ENCODE results near the gene GBA3. TPM values are rescaled to one million over a fixed set of nuclear protein-coding genes. Genes with fewer than 3 reads are reported as not detected.
A peak's percentile ranks its signal among the peaks of the same experiment; 100 is the strongest.

GBA3 gene
- total and polyA plus RNA-seq, 2 experiments from 2014 or later: not detected

DNA sequence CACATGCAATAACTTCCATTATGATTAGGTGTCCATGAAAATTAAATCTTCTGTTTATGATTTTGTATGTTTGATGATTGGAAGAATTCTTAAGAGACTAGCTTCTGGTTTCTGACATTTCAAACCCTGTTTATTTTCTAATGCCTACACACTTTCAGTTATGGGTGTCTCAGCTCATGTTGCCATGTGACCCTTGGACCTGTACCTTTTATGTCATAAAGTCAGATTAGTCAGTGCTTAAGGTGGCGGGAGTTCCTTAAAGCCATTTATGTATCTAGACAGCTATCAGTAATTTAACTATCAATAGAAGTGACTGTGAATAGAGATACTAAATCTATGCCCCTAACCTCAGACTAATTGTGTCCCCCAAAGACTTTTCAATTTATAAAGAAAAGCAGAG lies 155.6 kb downstream of the GBA3 start:
- Histone ChIP-seq H3K4me1 (ENCODE audit: insufficient read depth) (peaks cover 10% of the 10 kb centered on the region; the same call in 1 of the 2 replicates), H3K27me3 (ENCODE audit: insufficient read depth) (no peaks in the 10 kb centered on the region), H4K20me1 (replicated peaks; ENCODE audit: insufficient read depth) (no peaks in the 10 kb centered on the region), H3K9me2 (ENCODE audit: insufficient read depth) (no peaks in the 10 kb centered on the region), H3K27ac (ENCODE audit: low read depth) (no peak overlapping the region), H3F3A (replicated peaks; ENCODE audit: low read depth) (no peaks in the 10 kb centered on the region), H3K4me2 (no peak overlapping the region), H3K36me3 (ENCODE audit: insufficient read depth) (no peaks in the 10 kb centered on the region), H3K4me3 (no peak overlapping the region), H2AFZ (no peak overlapping the region), H3K79me2 (replicated peaks; ENCODE audit: insufficient read depth) (no peaks in the 10 kb centered on the region)
- no peaks in the 10 kb centered on the region for H3K36me3 Mint-ChIP-seq (ENCODE audit: low read depth)
- no peaks in the 10 kb centered on the region for H3K9me3 Mint-ChIP-seq
- H3K27ac Mint-ChIP-seq: no peak overlapping the region
- no peak for ATAC-seq
- peaks cover 2% of the 10 kb centered on the region for H3K27me3 Mint-ChIP-seq (ENCODE audit: insufficient read depth, low read depth, poor library complexity)
- TF ChIP-seq CREB1 (CRISPR knock-in tag; IDR thresholded peaks at IDR 0.05; ENCODE audit: low read depth): no peak
- TF ChIP-seq JUNB (IDR thresholded peaks at IDR 0.05; ENCODE audit: unreplicated experiment): no peak
- TF ChIP-seq EZH2phosphoT487 (IDR thresholded peaks at IDR 0.05; ENCODE audit: unreplicated experiment): no peak
- TF ChIP-seq ZNF331 (CRISPR knock-in tag; IDR thresholded peaks at IDR 0.05; ENCODE audit: low read depth): no peak
- no peak for TF ChIP-seq ZNF114 (CRISPR knock-in tag; IDR thresholded peaks at IDR 0.05)
- no peak for TF ChIP-seq NANOG (IDR thresholded peaks at IDR 0.05; ENCODE audit: borderline replicate concordance)
- no peak for TF ChIP-seq CTCF (conservative IDR thresholded peaks at IDR 0.05; ENCODE audit: low read depth in 2 of 2)
- H3K4me3 Mint-ChIP-seq: no peak overlapping the region
- H3K4me1 Mint-ChIP-seq: peaks cover 6% of the 10 kb centered on the region; the same call in 2 of the 3 replicates
- DNase-seq (ENCODE audit: low spot score): no peak

DNA sequence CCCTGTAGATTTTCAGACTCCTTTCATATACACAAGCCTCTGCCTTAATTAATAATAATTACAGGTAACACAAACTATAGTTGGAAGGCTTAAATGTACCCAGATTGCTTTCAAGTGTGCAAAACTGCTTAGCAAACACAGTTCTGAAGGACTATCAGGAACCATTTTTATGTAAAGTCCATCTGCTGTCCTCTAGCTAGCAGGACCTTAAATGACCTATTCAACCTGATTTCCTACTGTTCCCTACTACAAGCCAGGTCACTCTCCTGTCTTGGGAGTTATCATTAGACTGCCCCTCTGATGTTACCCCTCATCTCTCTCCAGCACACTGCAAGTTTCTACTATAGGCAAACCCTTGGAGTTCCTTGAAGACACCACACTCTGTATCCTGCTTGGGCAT lies 157.3 kb downstream of the GBA3 start:
- Histone ChIP-seq H3K79me2 (replicated peaks; ENCODE audit: insufficient read depth) (no peaks in the 10 kb centered on the region), H3K36me3 (ENCODE audit: insufficient read depth) (no peaks in the 10 kb centered on the region), H3F3A (replicated peaks; ENCODE audit: low read depth) (no peaks in the 10 kb centered on the region), H3K9me2 (ENCODE audit: insufficient read depth) (no peaks in the 10 kb centered on the region), H3K4me2 (no peak overlapping the region), H2AFZ (0 out of 2 replicates have a peak overlapping the region, but pooled peaks have one; percentile 34), H3K27ac (ENCODE audit: low read depth) (no peak overlapping the region), H3K4me1 (ENCODE audit: insufficient read depth) (peaks cover 10% of the 10 kb centered on the region; the same call in 1 of the 2 replicates), H3K4me3 (no peak overlapping the region), H3K27me3 (ENCODE audit: insufficient read depth) (no peaks in the 10 kb centered on the region), H4K20me1 (replicated peaks; ENCODE audit: insufficient read depth) (no peaks in the 10 kb centered on the region)
- peaks cover 6% of the 10 kb centered on the region; the same call in 2 of the 3 replicates for H3K4me1 Mint-ChIP-seq
- H3K9me3 Mint-ChIP-seq: no peaks in the 10 kb centered on the region
- DNase-seq (ENCODE audit: low spot score) (no peak), ATAC-seq (no peak; the same call in 2 of the 3 replicates)
- H3K4me3 Mint-ChIP-seq: no peak overlapping the region
- no peak for TF ChIP-seq NANOG (IDR thresholded peaks at IDR 0.05; ENCODE audit: borderline replicate concordance)
- no peak for TF ChIP-seq EZH2 (IDR thresholded peaks at IDR 0.05; ENCODE audit: low read depth, unreplicated experiment)
- TF ChIP-seq ZNF114 (CRISPR knock-in tag; IDR thresholded peaks at IDR 0.05): no peak
- TF ChIP-seq REST (IDR thresholded peaks at IDR 0.05; ENCODE audit: unreplicated experiment): no peak
- no peak for TF ChIP-seq POLR2AphosphoS5 (IDR thresholded peaks at IDR 0.05; ENCODE audit: low read depth)
- no peak for TF ChIP-seq CTCF (conservative IDR thresholded peaks at IDR 0.05; ENCODE audit: low read depth in 2 of 2)
- TF ChIP-seq JUNB (IDR thresholded peaks at IDR 0.05; ENCODE audit: unreplicated experiment): no peak
- TF ChIP-seq STAT1 (IDR thresholded peaks at IDR 0.05; ENCODE audit: unreplicated experiment): no peak
- H3K36me3 Mint-ChIP-seq (ENCODE audit: low read depth): no peaks in the 10 kb centered on the region
- H3K27ac Mint-ChIP-seq: no peak overlapping the region
- H3K27me3 Mint-ChIP-seq (ENCODE audit: insufficient read depth, low read depth, poor library complexity): peaks cover 2% of the 10 kb centered on the region
